NCI-H460 (cell line): ENCODE data around the gene MDC1. TPM values are rescaled to one million over a fixed set of nuclear protein-coding genes. Genes with fewer than 3 reads are reported as not detected.
"Not testable (repeated sequence)": the region's sequence is repeated elsewhere in the genome, so short reads cannot be mapped to it uniquely, and the experiment has no call there.

ENCODE experiments used
- DNase-seq: peaks from one replicate; pipeline ENCODE4 v3.0.0-alpha.2; 2016; ENCODE audit warnings: low read depth; ENCODE audit errors: extremely low read depth
- total RNA-seq: library from RNA; depleted of rRNA; stranded (reverse); fragments of >200 nt; shearing (Covaris generic); gene quantifications from 2 replicates; pipeline ENCODE4 v1.2.3, GENCODE V29; 2014

The MDC1 gene
- total RNA-seq, 1 experiment from 2014 or later: 8.4 TPM

DNA sequence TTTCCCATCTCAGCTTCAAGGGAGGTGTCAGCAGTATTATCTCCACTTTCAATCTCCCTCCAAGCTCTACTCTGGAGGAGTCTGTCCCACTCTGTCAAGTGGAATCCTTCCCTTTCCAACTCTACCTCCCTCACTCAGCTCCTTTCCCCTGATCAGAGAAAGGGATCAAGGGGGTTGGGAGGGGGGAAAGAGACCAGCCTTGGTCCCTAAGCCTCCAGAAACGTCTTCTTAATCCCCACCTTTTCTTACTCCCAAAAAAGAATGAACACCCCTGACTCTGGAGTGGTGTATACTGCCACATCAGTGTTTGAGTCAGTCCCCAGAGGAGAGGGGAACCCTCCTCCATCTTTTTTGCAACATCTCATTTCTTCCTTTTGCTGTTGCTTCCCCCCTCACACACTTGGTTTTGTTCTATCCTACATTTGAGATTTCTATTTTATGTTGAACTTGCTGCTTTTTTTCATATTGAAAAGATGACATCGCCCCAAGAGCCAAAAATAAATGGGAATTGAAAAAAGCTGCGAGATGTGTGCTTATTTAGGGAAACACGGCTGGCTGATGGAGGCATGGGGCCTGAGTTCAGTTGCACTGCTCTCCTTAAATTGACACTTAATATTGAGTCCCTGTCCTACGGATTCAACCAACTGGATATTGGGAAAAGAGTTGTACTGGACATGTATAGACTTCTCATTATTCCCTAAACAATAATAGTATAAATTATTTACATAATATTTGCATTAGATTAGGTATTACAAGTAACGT lies 8.0 kb upstream of the MDC1 start:
- no peak for DNase-seq

DNA sequence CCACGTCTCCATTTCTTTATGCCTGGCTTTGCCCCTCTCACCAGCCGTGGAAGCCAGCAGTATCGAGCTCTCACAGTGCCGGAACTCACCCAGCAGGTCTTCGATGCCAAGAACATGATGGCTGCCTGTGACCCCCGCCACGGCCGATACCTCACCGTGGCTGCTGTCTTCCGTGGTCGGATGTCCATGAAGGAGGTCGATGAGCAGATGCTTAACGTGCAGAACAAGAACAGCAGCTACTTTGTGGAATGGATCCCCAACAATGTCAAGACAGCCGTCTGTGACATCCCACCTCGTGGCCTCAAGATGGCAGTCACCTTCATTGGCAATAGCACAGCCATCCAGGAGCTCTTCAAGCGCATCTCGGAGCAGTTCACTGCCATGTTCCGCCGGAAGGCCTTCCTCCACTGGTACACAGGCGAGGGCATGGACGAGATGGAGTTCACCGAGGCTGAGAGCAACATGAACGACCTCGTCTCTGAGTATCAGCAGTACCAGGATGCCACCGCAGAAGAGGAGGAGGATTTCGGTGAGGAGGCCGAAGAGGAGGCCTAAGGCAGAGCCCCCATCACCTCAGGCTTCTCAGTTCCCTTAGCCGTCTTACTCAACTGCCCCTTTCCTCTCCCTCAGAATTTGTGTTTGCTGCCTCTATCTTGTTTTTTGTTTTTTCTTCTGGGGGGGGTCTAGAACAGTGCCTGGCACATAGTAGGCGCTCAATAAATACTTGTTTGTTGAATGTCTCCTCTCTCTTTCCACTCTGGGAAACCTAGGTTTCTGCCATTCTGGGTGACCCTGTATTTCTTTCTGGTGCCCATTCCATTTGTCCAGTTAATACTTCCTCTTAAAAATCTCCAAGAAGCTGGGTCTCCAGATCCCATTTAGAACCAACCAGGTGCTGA lies 7.0 kb upstream of the MDC1 start:
- not testable (repeated sequence) for DNase-seq

DNA sequence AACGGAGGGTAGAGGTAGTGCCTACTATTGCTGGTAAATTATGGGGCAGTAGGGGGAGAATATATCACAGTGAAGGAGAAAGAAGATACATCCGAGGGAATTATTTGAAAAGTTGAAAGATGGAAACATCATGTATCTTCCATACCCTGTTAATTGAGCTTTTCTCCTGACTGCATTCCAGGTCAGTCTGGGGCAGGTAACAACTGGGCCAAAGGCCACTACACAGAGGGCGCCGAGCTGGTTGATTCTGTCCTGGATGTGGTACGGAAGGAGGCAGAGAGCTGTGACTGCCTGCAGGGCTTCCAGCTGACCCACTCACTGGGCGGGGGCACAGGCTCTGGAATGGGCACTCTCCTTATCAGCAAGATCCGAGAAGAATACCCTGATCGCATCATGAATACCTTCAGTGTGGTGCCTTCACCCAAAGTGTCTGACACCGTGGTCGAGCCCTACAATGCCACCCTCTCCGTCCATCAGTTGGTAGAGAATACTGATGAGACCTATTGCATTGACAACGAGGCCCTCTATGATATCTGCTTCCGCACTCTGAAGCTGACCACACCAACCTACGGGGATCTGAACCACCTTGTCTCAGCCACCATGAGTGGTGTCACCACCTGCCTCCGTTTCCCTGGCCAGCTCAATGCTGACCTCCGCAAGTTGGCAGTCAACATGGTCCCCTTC lies 6.2 kb upstream of the MDC1 start:
- DNase-seq: not testable (repeated sequence)

- DNase-seq: peak; percentile 74
These were observed 5.4 kb upstream of the MDC1 start for GRCh38 chr6:30722280-30723112.

DNA sequence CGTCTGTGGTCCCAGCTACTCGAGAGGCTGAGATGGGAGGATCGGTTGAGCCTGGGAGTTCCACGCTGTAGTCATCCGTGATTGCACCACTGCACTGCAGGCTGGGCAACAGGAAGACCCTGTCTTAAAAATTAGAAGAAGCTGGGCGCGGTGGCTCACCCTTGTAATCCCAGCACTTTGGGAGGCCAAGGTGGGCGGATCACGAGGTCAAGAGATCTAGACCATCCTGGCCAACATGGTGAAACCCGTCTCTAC lies 4.9 kb upstream of the MDC1 start:
- DNase-seq: not testable (repeated sequence)

DNA sequence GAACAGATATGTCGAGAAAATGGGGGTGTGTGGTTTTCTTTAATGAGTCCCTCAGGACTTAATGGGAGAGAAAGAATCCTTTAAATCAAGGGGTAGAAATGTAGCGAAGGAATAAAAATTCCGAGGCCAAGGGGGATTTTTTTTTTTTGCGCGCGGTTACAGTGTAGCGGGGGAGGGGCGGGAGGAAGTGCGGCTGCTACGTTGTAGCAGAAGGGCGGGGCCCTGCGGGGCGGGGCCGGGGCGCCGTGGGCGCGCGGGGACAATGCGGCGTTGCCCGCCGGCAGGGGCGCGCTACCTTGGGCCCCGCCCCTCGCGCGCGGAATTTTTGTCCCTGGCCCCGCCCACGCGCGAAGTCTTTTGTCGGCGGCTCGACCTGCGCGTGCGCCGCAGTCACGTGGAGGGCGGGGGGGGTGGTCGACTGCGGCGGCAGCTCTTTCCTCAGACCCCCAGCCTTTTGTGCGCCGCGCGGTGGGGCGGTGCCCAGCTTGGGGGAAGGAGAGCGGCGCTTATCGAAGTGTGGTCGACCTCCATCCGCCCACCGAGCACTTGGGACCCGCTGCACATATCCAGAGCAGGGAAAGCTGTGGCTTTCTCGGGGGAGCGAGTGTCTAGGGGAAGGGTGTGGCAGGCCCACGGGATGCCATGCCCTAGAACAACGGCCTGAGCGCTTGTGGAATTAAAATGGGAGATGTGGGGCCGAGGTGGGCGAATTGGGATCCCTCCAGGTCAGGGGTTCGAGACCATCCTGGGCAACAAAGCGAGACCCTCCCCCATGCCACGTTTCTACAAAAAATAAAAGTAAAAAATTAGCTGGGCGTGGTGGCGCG lies 4.3 kb upstream of the MDC1 start:
- peak; percentile 76 for DNase-seq

DNA sequence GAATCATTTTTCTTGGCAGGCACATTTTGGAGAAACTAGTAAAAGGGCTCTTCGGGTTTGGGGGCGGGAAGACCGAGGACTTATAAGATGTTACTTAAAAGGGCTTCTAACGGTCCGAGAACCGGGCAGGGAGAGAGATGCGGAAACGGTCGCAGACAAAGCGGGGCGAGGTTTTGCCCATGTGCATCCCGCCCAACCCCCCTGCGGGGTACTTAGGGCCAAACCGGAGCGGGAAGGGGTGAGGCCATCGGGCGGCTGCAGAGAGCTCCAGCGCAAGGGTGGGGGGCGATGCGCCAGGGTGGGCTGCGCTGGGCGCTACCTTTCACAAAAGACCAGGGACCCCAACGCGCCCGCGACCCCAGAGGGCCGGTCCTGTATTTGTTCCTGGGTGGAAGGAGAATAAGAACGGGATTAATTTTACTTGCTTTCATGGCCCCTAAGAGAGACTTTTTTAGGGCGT lies 3.7 kb upstream of the MDC1 start:
- no peak for DNase-seq

DNA sequence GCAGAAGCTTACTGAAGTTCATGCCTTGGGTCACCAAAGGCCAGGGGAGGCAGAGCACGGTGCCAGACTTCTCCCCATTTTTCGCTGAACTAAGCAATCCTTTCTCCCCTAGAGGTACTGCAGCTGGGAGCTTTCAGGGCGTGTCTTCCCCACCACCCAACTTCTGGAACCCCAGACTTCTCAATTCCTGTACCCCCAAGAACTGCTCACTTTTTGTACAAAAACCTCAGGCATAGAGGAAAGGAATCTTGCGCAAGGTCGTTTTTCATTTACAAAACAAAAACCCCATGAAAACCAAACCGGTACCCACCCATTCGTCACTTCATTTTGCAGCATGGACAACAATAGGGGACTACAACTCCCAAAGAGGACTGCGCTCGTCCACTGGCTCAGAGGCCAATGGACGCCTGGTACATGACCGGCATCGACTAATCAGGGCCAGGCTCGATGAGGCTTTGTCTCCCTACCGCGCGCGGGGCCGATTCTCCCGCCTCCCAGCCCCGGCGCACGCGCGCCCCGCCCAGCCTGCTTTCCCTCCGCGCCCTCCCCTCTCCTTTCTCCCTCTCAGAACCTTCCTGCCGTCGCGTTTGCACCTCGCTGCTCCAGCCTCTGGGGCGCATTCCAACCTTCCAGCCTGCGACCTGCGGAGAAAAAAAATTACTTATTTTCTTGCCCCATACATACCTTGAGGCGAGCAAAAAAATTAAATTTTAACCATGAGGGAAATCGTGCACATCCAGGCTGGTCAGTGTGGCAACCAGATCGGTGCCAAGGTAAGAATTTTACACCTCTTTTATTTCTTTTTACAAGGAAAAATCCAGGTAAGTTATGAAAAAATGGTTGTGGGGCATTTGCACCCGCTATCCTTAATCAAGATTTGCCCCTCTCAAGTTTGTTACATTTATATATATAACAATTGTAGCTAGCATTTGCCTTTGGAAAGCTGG lies 3.0 kb upstream of the MDC1 start, which contains the start of gene TUBB:
Gene TUBB (plus strand): TSS at position 562 of the 947 bp plus-strand sequence. CDS start 155 bp downstream, at position 717.
- peak; percentile 95 for DNase-seq

- no peak for DNase-seq
These were observed 2.3 kb upstream of the MDC1 start for GRCh38 chr6:30719356-30719755.

DNA sequence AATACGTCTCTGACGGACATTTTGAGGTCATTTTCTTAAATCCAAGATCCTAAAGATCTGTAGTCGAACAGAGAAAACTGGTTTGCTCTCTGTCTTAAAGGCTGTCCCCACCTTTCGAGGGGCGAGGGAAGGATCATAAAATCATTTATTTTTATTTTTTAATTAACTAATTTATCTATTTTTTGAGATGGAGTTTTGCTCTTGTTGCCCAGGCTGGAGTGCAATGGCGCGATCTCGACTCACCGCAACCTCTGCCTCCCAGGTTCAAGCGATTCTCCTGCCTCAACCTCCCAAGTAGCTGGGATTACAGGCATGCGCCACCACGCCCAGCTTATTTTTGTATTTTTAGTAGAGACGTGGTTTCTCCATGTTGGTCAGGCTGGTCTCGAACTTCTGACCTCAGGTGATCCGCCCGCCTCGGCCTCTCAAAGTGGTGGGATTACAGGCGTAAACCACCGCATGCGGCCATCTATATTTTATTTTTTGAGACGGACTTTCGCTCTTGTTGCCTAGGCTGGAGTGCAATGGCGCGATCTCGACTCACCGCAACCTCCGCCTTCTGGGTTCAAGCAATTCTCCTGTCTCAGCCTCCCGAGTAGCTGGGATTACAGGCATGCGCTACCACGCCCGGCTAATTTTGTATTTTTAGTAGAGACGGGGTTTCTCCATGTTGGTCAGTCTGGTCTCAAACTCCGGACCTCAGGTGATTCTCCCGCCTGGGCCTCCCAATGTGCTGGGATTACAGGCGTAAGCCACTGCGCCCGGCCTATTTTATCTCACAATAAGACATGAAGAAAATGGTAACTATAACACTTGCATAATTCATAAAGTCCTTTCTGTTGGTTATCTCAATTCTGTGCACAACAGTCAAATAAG lies 1.0 kb upstream of the MDC1 start:
- not testable (repeated sequence) for DNase-seq

- DNase-seq: no peak
These were observed 277 bp downstream of the MDC1 start for GRCh38 chr6:30716879-30717128.

DNA sequence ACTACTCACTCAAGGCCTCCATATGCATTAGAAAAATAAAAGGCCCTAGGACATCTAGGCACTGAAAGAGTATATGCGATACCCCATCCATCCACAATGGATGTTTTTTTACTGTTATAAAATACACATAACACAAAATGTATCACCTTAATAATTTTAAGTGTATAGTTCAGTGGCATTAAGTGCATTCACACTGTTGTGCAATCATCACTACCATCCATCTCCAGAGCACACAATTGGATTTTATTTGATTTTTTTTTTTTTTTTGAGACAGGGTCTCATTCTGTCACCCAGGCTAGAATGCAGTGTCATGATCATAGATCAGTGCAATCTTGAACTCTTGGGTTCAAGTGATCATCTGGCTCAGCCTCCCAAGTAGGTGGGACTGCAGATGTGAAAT lies 2.8 kb downstream of the MDC1 start:
- no peak for DNase-seq

GRCh38 chr6:30712441-30712945 lies 4.6 kb downstream of the MDC1 start:
- no peak for DNase-seq

DNA sequence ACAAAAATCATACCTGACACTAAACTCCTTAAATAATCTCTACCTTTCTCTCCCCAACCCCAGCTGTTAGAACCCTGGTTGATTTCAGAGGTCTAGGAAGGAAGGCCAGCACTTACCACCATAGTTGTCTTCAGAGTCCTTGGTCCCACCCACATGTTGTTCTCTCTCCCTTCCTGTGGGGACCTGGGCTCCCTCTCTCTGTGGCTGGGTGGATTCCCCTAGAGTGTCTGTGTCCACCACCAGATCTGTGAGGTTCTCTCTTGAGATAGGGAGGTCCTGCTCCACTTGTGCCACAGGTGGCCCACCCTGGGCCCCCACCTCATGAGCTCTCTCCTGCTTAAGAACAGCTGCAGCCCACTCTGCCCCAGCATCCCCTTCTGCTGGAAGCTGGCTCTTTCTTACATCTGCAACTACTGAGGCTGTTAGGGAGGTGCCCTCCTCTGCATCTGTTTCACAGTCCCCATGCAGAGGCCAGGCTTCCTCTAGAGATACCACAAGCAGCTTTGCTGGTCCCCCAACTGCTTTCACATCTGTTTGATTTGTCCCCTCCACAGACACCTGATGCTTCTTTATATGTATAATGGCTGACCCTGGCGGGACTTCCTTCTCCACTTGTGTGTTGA lies 5.2 kb downstream of the MDC1 start:
- no peak for DNase-seq

DNA sequence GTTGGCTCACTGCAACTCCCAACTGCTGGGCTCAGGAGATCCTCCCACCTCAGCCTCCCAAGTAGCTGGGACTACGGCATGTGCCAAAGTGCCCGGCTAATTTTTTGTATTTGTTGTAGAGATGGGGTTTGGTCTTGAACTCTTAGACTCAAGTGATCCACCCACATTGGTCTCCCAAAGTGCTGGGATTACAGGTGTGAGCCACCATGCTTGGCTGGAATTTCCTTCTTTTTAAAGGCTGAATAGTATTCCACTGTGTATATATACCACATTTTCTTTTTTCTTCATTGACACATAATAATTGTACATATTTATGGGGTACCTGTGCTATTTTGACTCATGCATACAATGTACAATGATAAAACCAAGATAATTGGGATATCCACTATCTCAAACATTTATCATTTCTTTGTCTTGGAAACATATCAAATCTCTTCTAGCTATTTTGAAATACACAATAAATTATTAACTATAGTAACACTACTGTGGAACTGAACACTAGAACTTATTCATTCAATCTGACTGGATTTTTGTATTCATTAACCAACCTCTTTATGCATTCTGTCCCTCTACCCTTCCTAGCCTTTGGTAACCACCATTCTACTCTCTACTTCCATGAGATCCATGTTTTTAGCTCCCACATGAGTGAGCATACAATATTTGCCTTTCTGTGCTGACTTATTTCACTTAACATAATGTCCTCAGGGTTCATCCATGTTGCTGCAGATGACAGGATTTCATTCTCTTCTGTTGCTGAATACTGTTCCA lies 7.8 kb downstream of the MDC1 start:
- DNase-seq: no peak

DNA sequence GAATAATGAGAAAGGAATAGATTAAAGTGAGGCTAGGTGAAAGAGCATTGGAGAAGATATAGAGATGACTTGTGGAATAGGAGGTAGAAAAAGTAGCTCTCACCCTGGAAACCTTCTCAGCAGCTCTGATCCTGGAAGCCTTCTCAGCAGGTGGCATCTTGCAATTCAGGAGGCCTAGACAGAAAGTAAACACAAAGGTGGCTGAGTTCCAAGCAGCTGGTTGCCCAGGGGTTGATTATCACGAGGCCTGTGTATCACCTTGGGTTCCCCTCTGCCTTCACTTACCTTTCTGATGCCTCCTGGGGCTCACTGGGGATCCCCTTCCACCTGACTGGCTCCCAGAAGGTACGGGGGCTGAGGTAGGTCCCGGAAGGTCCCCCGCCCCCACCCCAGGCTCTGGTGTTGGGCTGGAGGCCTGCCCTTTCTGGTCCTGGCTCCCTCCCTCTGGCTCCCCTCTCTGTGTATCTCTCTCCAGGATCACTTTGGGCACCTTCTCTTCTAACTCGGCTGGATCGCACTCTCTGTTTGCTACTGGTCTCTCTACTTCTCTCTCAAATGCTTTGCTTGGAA lies 9.7 kb downstream of the MDC1 start:
- no peak for DNase-seq
